ENCODE measurements around the gene SMIM13.

The SMIM13 gene

DNA sequence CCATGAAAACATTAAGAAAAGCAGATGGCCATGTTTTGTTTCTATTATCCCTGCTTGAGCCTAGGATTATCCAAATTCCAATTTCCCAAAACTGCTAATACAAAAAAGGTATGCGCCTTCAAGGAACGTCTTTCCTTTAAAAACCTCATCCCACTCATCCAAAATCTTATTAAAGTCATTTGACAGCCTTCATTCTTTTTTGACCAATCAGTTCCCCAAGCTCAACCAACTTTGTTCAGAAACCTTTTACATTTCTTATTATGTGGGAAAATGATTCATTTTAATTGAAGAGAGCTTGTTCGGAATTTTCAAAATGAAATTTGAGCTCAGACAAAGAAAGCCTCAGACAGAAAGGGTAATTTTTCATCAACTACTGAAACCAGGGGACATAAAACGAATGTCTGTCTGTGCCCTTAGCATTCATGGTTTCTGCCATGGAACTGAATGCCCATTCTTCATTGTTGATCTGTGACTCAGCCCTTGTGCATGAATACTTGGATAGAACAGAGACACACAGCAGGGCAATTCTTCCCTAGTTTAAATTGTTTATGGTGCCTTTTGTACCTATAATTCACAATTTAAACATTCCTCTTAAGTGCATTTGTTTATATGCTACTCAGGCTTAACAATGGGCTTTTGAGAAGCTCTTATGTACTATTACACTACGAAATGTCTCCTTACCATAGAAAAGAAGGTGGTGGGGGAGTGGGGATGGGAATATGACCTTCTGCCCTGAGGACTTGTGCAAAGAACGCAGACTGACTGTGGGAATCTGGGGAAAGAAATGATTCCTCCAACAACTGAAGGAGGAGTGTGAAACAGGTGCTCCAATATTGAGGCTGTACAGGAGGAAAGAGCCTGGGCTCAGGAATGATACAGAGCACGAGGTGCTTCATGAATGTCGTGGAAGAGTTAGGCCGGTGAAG lies 67.7 kb downstream of the SMIM13 start:
- DNase-seq, result no peak

DNA sequence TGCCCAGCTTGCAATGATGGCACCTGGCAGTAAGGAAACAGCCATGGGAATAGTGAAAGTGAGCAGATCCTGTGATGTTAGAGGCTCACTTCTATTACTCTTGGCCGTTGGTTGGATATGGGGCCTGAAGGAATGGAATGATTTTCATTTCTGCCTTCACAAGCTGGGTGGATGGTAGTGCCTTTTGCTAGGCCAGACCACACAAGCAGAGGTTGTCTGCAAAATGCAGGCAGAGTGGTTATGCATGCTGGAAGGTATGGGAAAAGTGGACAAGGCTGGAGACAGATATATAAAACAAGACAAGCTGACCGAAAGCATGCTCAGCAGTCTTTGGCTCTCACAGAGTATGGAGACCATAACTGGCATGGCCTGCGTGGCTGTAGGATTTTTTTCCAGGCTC lies 68.6 kb downstream of the SMIM13 start:
- DNase-seq, result no peak

DNA sequence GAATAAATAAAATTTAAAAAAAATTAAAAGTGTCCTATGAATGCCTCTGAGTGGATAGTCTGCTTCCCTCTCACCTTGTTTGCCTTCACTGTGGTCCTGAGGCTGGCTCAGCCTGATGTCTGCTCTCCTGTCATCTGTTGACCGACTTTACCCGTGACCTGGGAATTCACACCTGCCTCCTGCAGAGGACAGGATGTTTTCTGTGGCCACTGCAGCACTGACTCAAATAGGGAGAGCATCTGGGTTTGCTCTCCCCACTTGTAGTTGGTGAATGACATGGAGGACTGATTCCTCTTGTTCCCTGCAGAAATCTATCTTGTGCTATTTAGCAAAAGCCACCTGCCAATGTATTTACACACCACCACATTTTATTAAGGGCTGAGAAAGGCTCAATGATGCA lies 70.3 kb downstream of the SMIM13 start:
- DNase-seq, result peak; percentile 66

DNA sequence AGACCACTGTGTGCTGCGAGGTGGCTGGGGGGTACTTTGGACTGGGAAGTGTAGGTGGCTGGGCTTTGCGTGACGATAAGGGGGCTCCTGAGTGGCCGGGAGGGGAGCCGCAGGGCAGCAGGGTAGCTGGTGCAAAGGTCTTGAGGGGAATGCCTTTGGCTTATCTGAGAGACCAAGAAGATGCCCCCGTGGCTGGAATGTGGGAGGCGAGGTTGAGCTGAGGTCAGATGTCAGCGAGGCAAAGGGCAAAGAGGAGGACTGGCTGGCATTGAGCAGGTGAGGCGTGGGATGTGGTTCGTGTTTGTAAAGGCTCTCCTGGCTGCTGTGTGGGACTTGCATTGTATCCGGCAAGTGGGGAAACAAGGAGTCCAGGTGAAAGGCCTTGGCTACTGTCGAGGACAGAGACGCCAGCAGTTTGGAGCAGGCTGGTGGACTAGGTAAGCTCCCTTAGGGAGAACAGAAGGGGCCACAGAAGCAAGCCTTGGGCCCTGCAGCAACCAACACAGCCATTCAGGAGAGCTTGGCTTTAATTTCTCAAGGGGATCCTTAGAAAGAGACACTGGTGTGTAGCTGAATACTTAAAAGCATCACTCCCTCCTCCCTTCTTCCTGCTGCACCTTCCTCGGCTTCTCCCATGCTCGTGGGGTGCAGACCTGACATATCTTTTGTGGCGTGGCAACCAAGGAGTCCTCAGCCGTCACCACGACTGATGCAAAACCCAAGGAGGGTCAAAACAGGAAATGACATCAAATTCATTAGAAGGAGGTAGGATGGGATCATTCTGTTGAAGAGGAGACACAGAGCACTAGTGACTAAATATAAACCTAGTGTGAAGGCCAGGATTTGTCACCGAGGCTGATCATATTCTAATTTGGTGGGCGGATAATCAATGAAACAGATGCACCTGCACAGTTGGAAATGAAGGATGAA lies 71.3 kb downstream of the SMIM13 start:
- DNase-seq, result peak; percentile 25

DNA sequence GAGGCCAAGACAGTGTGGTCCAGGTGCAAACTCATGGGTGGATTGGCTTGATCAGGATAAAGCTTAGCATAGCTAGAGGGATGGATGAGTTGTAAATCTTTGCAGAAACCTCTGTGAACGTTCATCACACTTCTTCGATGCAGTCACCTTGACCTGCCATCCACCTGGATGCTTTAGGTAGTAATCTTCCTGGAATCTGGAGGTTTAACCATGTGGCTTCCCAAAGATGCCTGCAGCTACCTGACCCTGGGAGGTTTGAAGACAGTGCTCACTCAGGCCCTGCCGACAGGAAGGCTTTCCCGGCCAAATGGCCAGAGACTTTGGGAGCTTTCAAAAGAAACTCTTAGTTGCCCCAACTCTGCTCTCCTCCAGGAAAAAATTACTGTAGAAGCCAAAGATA lies 73.3 kb downstream of the SMIM13 start:
- no peak for DNase-seq

DNA sequence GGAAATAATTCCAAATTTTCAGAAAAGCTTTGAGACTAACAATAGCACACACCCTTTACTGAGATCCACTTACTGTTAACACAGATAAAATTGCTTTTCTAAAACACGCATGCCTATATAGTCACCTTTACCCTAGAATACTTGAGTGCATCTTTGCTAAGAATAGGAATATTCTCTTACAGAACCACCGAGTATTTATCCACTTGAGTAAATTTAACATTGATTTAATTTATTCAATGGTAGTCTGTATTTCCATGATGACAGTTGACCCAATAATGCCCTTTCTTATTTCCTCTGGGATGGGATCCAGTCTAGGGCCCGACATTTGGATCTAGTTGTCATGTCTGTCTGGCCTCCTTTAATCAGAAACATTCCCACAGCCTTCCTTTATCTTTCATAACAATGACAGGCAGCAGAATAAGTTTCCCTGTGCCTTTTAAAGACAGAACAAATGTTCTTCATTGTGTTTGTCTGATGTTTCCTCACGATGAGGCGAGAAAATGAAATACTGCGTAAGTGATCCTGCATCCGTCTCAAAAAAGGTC lies 74.5 kb downstream of the SMIM13 start:
- DNase-seq, result no peak

DNA sequence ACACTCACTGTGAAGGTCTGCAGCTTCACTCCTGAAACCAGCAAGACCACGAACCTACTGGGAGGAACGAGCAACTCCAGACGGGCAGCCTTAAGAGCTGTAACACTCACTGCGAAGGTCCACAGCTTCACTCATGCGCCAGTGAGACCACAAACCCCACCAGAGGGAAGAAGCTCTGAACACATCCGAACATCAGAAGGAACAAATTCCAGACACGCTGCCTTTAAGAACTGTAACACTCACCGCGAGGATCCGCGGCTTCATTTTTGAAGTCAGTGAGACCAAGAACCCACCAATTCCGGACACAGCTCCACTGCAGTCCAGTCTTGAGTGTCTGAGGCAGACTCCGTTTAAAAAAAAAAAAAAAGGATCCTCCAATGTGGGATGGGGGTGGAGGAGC lies 78.3 kb downstream of the SMIM13 start:
- no peak for DNase-seq

DNA sequence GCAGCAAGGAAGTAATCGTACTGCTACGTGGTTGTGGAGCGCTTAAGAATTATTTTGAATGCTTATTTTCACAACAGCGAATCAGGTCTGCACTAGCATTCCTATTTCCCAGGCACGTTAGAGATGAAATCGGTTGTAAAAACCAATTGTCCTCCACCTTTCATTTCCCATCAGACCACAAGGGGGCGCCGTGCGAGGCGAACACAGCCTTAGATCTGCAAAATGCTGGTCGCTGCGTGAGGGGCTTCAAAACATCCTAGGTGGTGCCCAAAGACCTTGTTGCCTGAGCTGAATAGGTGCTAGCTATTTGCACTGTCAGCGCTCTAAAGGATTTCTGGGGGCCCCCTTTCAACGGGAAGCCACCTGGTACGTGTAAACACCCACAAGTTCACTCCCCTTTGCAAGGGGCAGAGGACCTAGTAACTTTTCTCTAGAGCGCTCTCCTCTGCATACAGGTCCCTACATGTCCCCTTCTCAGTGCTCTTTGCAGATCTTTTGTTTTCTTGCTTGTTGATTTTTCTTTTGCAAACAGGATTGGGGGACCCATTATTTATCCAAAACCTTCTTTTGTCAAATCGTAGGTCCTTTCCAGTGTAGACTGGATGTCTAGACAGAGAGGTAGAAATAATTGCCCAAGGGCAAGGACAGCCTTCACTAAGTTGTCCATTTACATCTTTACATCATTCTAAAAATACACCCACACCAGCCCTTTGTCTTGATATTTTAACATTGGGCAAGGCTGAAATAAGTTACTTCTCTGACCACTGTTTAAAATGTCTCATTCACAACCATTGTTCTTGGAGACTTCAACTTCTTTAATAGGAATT lies 79.1 kb downstream of the SMIM13 start:
- peak; percentile 67 for DNase-seq

DNA sequence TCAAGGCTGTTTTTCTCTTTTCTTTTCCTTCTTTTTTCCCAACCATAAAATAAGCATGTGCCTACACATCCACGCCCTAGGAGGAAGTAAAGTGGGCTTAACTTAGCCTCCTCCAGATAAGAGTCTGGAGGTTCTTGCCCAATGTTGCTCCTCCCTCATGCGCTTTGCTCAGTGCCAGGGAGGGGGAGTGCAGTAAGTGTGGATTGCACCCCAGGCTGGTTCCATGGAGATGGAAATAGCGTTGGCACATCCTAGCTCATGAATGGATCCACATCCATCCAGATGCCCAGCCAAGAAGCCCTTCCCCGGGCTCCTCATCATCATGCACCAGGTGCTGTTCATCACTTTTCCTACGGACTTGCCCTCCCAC lies 80.6 kb downstream of the SMIM13 start:
- DNase-seq, result no peak

DNA sequence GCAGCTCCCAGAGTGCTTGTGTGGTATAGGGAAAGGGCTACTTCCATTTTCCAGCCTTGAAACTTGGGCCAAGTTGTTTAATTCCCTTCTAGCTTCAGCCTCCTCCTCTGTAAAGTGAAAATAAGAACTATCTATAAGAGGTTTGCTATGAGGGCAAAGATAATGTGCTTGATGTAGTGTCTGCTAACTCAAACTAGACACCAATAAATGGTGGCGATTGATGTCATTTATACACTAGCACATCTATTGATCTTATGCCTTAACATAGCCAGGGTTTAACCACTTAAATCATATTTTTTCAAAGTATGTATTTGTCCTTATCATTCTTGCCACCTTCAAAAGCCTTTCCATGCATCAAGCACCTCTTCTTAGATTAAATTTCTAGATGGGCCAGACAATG lies 83.6 kb downstream of the SMIM13 start:
- no peak for DNase-seq

DNA sequence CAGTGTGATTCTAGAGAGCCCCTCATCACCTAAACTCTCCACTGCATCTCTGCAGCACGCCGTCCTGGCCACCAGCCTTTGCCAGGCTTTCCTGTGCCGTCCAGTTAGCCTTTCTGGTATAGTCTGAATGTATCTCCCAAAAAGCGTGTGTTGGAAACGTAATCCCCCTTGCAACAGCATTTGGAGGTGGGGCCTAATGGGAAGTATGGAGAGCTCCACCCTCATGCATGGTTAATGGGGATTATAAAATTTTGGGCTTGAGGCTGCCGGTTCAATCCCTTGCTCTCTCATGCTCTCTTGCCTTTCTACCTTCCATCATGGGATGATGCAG lies 85.4 kb downstream of the SMIM13 start:
- DNase-seq, result no peak

DNA sequence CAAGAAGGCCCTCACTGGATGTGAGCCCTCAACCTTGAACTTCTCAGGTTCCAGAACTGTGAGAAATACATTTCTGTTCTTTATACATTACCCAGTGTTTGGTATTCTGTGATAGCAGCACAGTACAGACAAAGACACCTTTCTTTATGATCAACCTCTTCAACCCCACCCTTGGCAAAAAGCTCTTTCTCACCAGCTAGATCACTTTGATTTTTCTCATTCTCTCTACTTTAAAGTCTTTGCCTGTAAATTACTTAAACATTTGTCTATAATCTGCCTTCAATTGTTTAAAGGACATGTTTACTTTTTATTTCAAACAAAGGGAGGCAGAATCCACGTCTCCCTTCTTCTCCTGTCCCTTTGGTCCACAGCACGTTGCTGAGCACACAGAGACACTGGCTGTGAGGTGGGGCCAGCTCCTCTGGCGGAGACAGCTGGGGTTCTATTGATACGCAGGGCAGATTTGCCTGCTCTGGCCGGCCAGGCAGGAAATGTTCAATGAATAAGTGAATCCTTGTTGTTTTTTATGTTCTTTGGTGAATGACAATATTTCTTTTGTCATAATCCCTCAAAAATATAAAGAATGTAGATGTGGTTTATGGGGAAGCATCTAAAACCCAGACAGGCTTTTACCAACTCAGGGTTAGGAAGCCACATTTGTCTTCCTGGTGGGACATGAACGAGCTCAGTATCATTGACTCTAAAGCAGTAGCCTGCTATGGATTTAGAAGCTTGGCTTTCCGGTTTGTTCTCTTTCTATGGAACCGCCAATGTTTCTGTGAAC lies 86.0 kb downstream of the SMIM13 start:
- DNase-seq, result no peak

DNA sequence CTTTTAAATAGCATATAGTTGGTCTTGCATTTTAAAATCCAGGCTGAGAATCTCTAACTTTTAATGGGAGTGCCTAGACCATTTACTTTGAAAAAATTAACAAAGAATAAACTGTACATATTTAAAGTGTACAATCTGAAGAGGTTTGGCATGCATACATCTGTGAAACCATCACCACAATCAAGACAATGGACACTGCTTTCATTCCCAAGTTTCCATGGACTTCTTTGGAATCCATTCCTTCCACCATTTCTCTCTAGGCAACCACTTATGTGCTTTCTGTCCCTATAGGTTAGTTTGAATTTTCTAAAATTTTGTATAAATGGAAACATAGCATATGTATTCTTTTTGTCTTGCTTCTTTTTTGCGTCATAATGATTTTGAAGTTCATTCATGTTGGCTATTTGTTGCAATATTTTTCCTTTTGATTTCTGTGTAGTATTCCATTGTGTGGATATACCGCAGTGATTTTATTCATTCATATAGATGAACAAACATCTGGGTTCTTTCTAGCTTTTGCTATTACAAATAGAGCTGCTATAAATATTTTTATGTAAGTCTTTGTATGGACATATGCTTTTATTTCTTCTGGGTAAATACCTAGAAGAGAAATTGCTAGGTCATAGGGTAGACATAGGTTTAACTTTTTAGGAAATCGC lies 88.0 kb downstream of the SMIM13 start:
- DNase-seq, result no peak

DNA sequence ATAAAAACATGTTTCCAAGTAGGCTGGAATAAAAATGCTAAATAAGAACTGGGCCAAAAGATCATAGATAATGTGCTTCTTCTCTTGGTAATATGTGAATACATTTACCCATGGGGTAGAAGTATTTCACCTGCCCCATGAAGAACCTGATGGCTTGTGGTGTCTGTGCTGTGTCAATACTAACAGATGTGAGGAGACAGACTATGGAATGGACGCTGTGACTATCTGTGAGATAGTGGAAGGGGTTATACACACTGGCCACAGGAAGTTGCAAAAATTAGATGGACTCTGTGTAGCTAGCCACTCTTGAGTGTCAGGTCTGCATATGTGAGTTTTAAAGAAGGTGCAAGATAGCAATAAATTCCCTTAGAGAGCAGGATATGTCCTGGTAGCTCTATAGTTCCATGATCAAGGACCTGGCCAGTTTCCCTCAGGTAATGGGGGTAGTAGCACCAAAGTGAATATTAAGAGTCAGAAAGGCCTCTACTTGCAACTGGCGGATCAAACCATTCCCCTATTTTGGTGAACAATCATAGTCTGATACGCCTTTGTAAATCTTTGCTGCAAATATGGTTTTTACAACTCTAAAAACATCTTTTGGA lies 90.2 kb downstream of the SMIM13 start:
- no peak for DNase-seq

DNA sequence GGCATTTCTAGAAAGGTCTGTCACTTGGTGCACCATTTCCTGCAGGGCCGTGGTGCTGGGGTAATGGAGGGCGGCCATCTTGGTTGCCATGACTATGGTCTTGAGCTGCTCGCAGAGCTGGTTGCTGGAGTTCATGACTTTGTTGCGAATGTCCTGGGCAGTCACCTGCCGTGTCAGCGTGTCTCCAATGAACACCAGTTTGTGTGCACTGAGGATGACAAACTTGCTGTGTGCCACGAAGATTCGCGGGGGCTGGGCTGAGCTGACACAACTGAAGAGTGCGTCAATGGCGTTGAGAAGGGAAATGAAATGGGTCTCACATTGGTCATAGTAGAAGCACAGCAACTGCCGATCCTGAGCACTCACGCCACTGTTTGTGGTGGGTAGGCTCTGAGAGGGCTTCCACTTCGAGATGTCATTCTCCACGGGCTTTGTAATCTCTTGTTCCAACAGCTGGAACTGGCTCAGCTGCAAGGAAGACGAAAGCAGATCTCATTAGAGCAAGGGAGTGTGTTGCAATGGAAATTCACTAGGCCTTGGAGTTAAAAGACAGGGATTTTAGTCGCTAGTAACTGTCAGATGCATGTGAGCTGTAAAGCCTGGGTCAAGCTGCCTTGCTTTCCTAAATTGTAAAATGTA lies 91.7 kb downstream of the SMIM13 start:
- DNase-seq, result no peak

DNA sequence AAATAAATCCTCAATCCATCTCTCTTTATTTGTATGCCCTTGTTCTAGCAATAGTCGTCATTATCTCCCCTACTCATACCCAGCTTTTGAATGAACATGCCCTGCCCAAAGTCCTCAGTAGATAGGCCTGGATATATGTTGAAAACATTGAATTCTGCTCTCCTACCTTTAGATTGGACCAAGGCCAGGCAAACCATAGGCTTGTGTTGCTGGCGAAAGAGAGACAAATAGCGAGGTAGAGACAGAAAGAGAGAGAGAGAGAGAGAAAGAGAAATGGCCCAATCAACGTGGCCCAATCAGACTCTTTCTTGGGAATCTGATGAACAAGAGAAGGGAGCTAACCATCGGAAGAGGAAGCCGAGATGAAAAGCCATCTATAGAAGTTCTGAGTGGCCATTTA lies 93.7 kb downstream of the SMIM13 start:
- no peak for DNase-seq
